ENCODE data around the gene NBEAL2.

NBEAL2 gene

GRCh38 chr3:46935168-46935858 lies 44.2 kb upstream of the NBEAL2 start:
- H3K27me3 ChIP-seq (ENCODE audit: low read depth, low read length), result no peaks in the 10 kb centered on the region
- H3K27ac ChIP-seq (ENCODE audit: low read length), result peak overlapping the region; percentile 85
- no peak overlapping the region for H3K4me3 ChIP-seq (ENCODE audit: low read depth in 1 of 2, low read length in 2 of 2)
- peaks cover 10 to 26% of the 10 kb centered on the region in 2 donors for H3K36me3 ChIP-seq (ENCODE audit: control insufficient read depth in 1 of 2, insufficient read depth in 2 of 2, low read length in 2 of 2)
- H3K9me3 ChIP-seq (ENCODE audit: control insufficient read depth in 1 of 2, low read length in 2 of 2), result no peaks in the 10 kb centered on the region
- peaks cover 61 to 81% of the 10 kb centered on the region in 2 donors for H3K4me1 ChIP-seq (ENCODE audit: control insufficient read depth in 1 of 2, insufficient read depth in 2 of 2, low read length in 2 of 2)

DNA sequence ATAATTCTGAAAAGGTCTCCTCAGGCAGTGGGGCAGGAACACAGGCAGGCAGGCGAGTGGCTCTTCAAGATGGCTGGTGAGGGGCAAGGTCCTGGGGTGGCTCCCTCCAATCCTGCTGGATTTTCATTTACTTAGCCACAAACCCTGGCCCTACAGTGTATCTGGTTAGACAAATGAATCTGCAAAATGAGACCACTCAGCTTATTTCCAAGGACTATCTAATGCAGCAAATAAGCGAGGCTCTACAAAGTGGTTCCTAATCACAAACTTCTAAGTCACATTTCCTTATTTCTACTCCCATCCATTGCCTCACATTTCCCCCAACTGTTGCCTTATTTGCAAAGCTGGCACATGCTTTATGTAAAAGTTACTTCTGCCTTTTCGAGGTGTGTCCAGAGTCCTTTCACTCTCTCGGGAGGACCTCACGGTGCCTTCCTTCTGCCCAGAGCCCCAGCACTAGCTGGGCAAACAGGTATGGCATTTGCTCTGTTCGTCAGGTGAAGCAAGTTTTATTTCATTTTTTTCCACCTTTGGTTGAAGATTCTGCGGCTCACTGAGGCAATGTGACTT lies 43.4 kb upstream of the NBEAL2 start:
- Histone ChIP-seq H3K4me3 (ENCODE audit: low read depth in 1 of 2, low read length in 2 of 2) (no peak overlapping the region), H3K27ac (ENCODE audit: low read length) (peak overlapping the region; percentile 85)

DNA sequence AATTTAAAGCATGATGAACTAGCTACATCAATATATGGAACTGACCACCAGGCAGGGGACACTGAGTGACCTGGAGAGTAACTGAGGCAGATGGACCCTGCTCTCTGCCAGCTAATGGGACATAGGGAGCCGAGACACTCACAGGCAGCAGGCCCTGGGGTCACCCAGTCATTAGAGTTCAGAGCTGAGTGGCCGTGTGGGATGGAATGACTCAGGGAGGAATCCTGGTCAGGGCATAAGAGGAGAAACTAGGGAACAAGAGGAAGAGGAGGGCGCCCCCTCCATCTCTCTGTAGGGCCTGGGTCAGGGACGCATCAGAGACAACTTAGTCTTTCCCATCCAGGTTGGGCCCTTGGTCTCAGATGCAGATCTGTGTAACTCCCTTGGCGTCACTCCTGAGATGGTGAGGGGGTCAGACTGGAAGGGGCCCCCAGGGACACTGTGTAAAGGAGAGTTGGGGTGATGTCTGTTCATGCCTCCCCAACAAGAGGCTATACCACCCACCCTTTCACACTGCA lies 42.7 kb upstream of the NBEAL2 start:
- Histone ChIP-seq H3K4me3 (ENCODE audit: low read depth in 1 of 2, low read length in 2 of 2) (no peak overlapping the region), H3K36me3 (ENCODE audit: control insufficient read depth in 1 of 2, insufficient read depth in 2 of 2, low read length in 2 of 2) (peaks cover 14 to 30% of the 10 kb centered on the region in 2 donors), H3K4me1 (ENCODE audit: control insufficient read depth in 1 of 2, insufficient read depth in 2 of 2, low read length in 2 of 2) (peaks cover 49 to 66% of the 10 kb centered on the region in 2 donors), H3K27ac (ENCODE audit: low read length) (peak overlapping the region; percentile 85), H3K27me3 (ENCODE audit: low read depth, low read length) (no peaks in the 10 kb centered on the region), H3K9me3 (ENCODE audit: control insufficient read depth in 1 of 2, low read length in 2 of 2) (no peaks in the 10 kb centered on the region)

More for the DNA sequence above, 43.4 kb upstream of the NBEAL2 start:
- no peaks in the 10 kb centered on the region for H3K9me3 ChIP-seq (ENCODE audit: control insufficient read depth in 1 of 2, low read length in 2 of 2)
- H3K4me1 ChIP-seq (ENCODE audit: control insufficient read depth in 1 of 2, insufficient read depth in 2 of 2, low read length in 2 of 2), result peaks cover 53 to 73% of the 10 kb centered on the region in 2 donors
- H3K27me3 ChIP-seq (ENCODE audit: low read depth, low read length), result no peaks in the 10 kb centered on the region
- peaks cover 14 to 30% of the 10 kb centered on the region in 2 donors for H3K36me3 ChIP-seq (ENCODE audit: control insufficient read depth in 1 of 2, insufficient read depth in 2 of 2, low read length in 2 of 2)

DNA sequence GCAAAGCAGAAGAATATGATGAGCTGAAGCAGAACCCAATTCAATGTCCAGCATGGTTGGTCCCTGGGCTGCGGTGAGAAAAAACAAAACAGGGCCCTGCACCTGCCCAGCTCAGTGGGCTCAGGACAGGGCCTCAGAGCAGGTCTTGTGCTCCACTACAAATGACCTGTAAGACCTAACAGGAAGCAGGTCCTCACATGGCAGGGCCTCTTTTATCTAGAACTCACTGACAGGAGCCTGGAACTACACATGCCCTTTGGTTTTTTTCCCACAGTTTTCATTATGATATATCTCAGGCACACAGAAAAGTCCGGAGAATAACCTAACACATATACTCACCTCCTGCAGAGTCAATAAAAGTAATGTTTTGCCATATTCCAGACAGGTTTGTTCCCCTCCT lies 41.3 kb upstream of the NBEAL2 start:
- H3K27me3 ChIP-seq (ENCODE audit: low read depth, low read length), result no peaks in the 10 kb centered on the region
- H3K4me3 ChIP-seq (ENCODE audit: low read depth in 1 of 2, low read length in 2 of 2), result no peak overlapping the region
- peaks cover 40 to 60% of the 10 kb centered on the region in 2 donors for H3K4me1 ChIP-seq (ENCODE audit: control insufficient read depth in 1 of 2, insufficient read depth in 2 of 2, low read length in 2 of 2)
- H3K36me3 ChIP-seq (ENCODE audit: control insufficient read depth in 1 of 2, insufficient read depth in 2 of 2, low read length in 2 of 2), result peaks cover 14 to 30% of the 10 kb centered on the region in 2 donors
- no peaks in the 10 kb centered on the region for H3K9me3 ChIP-seq (ENCODE audit: control insufficient read depth in 1 of 2, low read length in 2 of 2)
- no peak overlapping the region for H3K27ac ChIP-seq (ENCODE audit: low read length)

GRCh38 chr3:46939578-46940445 lies 39.7 kb upstream of the NBEAL2 start:
- Histone ChIP-seq H3K4me3 (ENCODE audit: low read depth in 1 of 2, low read length in 2 of 2) (no peak overlapping the region), H3K27ac (ENCODE audit: low read length) (peak overlapping the region; percentile 56), H3K9me3 (ENCODE audit: control insufficient read depth in 1 of 2, low read length in 2 of 2) (no peaks in the 10 kb centered on the region), H3K27me3 (ENCODE audit: low read depth, low read length) (no peaks in the 10 kb centered on the region), H3K36me3 (ENCODE audit: control insufficient read depth in 1 of 2, insufficient read depth in 2 of 2, low read length in 2 of 2) (peaks cover 14 to 26% of the 10 kb centered on the region in 2 donors), H3K4me1 (ENCODE audit: control insufficient read depth in 1 of 2, insufficient read depth in 2 of 2, low read length in 2 of 2) (peaks cover 31 to 62% of the 10 kb centered on the region in 2 donors)

DNA sequence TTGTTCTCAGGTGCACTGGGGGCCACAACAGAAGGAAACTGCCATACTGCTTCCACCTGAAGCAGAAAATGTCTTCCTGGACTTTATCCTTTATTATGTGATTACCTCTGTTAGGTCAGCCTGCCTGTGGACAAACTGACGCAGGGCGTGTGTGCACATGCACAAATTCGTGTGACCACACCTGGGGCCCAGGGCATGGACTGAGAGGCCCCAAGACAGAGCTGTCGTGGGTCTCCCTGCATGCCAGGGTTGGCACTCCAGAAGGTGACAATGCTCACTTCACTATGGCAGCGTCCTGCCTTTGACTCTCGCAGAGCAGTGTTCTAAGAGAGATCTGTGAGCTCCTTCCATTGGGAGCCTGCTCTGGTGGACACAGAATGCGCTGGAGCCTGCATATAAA lies 37.4 kb upstream of the NBEAL2 start:
- H3K4me3 ChIP-seq (ENCODE audit: low read depth in 1 of 2, low read length in 2 of 2), result no peak overlapping the region
- H3K4me1 ChIP-seq (ENCODE audit: control insufficient read depth in 1 of 2, insufficient read depth in 2 of 2, low read length in 2 of 2), result peaks cover 20 to 48% of the 10 kb centered on the region in 2 donors
- H3K9me3 ChIP-seq (ENCODE audit: control insufficient read depth in 1 of 2, low read length in 2 of 2), result no peaks in the 10 kb centered on the region
- peak overlapping the region; percentile 83 for H3K27ac ChIP-seq (ENCODE audit: low read length)
- peaks cover 22 to 23% of the 10 kb centered on the region in 2 donors for H3K36me3 ChIP-seq (ENCODE audit: control insufficient read depth in 1 of 2, insufficient read depth in 2 of 2, low read length in 2 of 2)
- no peaks in the 10 kb centered on the region for H3K27me3 ChIP-seq (ENCODE audit: low read depth, low read length)

- Histone ChIP-seq H3K27ac (ENCODE audit: low read length) (peak overlapping the region; percentile 83), H3K4me3 (ENCODE audit: low read depth in 1 of 2, low read length in 2 of 2) (no peak overlapping the region), H3K36me3 (ENCODE audit: control insufficient read depth in 1 of 2, insufficient read depth in 2 of 2, low read length in 2 of 2) (peaks cover 22 to 24% of the 10 kb centered on the region in 2 donors), H3K4me1 (ENCODE audit: control insufficient read depth in 1 of 2, insufficient read depth in 2 of 2, low read length in 2 of 2) (peaks cover 26 to 54% of the 10 kb centered on the region in 2 donors), H3K27me3 (ENCODE audit: low read depth, low read length) (no peaks in the 10 kb centered on the region), H3K9me3 (ENCODE audit: control insufficient read depth in 1 of 2, low read length in 2 of 2) (no peaks in the 10 kb centered on the region)
Observed at GRCh38 chr3:46942481-46943236, 36.8 kb upstream of the NBEAL2 start.

DNA sequence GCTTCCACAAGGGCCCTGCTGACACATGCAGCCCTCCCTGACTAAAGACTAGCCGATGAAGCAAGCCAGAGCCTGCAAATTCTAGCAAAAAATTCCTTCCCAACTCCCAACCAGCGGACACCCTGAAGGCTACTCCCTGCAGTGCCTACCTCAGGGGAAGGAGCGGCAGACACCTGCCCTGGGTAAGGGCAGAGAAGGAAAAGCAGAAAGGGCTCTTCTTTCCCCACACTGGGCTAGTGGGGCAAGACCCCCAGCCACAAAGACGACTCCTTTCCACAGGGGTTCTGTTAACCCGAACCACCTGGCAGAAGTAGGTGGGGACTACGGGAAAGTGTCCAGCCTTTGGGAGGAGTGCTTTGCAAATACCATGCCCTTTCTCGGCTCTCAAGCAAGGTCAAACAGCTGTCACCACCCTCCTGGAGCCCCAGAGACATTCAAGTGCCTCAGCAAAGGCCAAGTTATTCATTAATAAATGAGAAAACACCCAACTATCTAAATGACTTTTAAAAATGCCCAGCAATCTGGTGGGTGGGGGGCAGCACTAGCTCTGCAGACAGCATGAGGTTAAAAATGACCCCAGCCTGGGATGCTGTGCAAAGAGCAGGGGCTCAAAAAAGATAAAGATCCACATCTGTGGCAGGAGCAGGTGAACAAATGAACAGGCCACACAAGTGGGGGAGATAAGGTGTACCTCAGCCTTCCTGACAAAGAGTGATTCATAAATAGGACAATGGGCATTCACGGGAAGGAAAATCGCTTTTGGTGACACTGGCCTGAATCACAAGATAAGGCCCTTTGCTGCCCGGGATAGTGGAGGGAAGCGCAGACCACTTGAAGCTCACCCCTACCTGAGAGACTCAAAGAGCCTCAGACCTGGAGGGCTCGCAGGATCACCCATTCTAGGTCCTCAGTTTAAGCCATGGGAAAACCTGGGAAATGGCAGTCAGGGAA lies 36.0 kb upstream of the NBEAL2 start:
- peaks cover 18 to 22% of the 10 kb centered on the region in 2 donors for H3K36me3 ChIP-seq (ENCODE audit: control insufficient read depth in 1 of 2, insufficient read depth in 2 of 2, low read length in 2 of 2)
- H3K4me3 ChIP-seq (ENCODE audit: low read depth in 1 of 2, low read length in 2 of 2), result no peak overlapping the region
- no peaks in the 10 kb centered on the region for H3K27me3 ChIP-seq (ENCODE audit: low read depth, low read length)
- no peaks in the 10 kb centered on the region for H3K9me3 ChIP-seq (ENCODE audit: control insufficient read depth in 1 of 2, low read length in 2 of 2)
- H3K4me1 ChIP-seq (ENCODE audit: control insufficient read depth in 1 of 2, insufficient read depth in 2 of 2, low read length in 2 of 2), result peaks cover 31 to 55% of the 10 kb centered on the region in 2 donors
- peak overlapping the region; percentile 83 for H3K27ac ChIP-seq (ENCODE audit: low read length)

DNA sequence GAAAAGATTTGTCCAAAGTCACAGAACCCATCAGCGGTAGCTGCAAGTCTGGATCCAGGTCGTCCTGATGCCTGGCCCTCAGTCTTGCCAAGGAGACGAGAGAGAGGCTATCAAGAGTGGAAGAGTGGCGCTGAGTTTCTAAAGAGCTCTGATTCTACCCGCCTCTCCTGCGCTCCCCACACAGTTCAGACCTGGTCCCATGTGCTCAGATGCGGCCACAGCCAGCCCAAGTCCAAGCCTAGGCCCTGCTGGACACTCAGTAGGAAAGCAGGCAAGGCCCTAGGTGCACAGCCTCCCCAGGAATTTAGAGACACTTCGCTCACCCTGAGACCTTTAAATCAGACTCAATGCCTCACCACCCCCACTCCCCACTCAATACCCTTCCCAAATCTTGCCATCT lies 35.3 kb upstream of the NBEAL2 start:
- Histone ChIP-seq H3K27ac (ENCODE audit: low read length) (peak overlapping the region; percentile 83), H3K27me3 (ENCODE audit: low read depth, low read length) (no peaks in the 10 kb centered on the region), H3K9me3 (ENCODE audit: control insufficient read depth in 1 of 2, low read length in 2 of 2) (no peaks in the 10 kb centered on the region), H3K4me1 (ENCODE audit: control insufficient read depth in 1 of 2, insufficient read depth in 2 of 2, low read length in 2 of 2) (peaks cover 34 to 57% of the 10 kb centered on the region in 2 donors), H3K36me3 (ENCODE audit: control insufficient read depth in 1 of 2, insufficient read depth in 2 of 2, low read length in 2 of 2) (peaks cover 18 to 22% of the 10 kb centered on the region in 2 donors), H3K4me3 (ENCODE audit: low read depth in 1 of 2, low read length in 2 of 2) (no peak overlapping the region)

DNA sequence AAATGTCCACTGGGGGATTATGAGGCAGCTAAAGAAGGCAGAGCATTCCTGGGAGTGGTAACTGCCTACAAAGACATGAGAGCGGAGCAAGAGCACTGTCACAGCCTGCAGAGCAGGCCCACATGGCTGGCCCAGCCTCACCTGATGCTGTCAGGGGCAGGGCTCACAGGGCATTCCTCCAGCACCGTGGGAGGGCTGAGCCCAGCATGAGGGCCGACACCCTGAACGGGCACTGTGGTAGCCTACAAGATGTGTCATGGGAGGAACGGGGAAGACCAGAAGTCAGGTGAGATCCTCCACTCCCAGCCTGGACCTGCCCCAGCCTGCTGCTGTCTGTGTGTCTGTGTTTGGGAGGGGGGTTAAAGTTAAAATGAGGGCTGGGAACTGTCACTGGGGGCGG lies 33.0 kb upstream of the NBEAL2 start:
- peaks cover 4 to 8% of the 10 kb centered on the region in 2 donors for H3K36me3 ChIP-seq (ENCODE audit: control insufficient read depth in 1 of 2, insufficient read depth in 2 of 2, low read length in 2 of 2)
- H3K27me3 ChIP-seq (ENCODE audit: low read depth, low read length), result no peaks in the 10 kb centered on the region
- H3K27ac ChIP-seq (ENCODE audit: low read length), result peak overlapping the region; percentile 88
- H3K9me3 ChIP-seq (ENCODE audit: control insufficient read depth in 1 of 2, low read length in 2 of 2), result no peaks in the 10 kb centered on the region
- peaks cover 37 to 64% of the 10 kb centered on the region in 2 donors for H3K4me1 ChIP-seq (ENCODE audit: control insufficient read depth in 1 of 2, insufficient read depth in 2 of 2, low read length in 2 of 2)
- no peak overlapping the region for H3K4me3 ChIP-seq (ENCODE audit: low read depth in 1 of 2, low read length in 2 of 2)
